Loucy (cell line): ENCODE measurements around the gene SSUH2.

Experiments used
- EZH2phosphoT487 ChIP-seq: fragments of 200-600 bp; IDR thresholded peaks from 2 replicates; pipeline ENCODE4 v1.6.1; 2018; ENCODE audit warnings: antibody characterized with exemption, mild to moderate bottlenecking, moderate library complexity, borderline replicate concordance
- TF ChIP-seq, protein P1 (sequence below): fragments of 200-600 bp; sonication (generic); conservative IDR thresholded peaks from 2 replicates; pipeline ENCODE4 v1.5.1; 2014; ENCODE audit warnings: mild to moderate bottlenecking, antibody characterized with exemption, low read length

DNA sequence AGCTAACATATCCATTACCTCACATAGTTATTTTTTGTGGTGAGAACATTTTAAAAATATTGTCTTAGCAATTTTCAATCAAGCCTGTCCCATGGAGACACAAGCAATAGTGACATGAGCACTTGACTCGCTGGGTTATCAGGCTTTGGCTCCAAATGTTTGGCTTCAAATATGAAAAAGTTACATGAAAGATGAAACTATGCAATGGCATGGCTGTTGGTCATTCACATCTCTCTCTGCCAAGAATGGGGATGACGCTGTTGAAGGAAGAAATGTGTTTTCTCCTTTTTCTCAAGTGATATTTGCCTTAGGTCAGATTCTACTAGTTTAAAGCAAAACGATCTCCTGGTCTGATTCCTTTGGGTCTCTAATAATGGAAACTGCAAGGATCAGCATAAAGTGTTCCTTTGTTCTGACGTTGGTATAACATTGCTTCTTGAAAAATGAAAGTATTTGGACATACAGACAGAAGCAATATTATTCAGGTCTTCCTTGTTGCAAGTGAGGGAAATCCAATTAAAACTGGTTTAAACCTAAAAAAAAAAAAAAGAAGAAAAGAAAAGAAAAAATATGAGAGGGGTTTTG, 71.2 kb downstream of the SSUH2 start:
- TF ChIP-seq, protein P1, sequence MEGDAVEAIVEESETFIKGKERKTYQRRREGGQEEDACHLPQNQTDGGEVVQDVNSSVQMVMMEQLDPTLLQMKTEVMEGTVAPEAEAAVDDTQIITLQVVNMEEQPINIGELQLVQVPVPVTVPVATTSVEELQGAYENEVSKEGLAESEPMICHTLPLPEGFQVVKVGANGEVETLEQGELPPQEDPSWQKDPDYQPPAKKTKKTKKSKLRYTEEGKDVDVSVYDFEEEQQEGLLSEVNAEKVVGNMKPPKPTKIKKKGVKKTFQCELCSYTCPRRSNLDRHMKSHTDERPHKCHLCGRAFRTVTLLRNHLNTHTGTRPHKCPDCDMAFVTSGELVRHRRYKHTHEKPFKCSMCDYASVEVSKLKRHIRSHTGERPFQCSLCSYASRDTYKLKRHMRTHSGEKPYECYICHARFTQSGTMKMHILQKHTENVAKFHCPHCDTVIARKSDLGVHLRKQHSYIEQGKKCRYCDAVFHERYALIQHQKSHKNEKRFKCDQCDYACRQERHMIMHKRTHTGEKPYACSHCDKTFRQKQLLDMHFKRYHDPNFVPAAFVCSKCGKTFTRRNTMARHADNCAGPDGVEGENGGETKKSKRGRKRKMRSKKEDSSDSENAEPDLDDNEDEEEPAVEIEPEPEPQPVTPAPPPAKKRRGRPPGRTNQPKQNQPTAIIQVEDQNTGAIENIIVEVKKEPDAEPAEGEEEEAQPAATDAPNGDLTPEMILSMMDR, result no peak
- TF ChIP-seq EZH2phosphoT487, result no peak
